BJ (cell line): ENCODE measurements around the gene CHRNB2. TPM values are rescaled to one million over a fixed set of nuclear protein-coding genes. Genes with fewer than 3 reads are reported as not detected.

ENCODE experiments used
- CTCF ChIA-PET: fragments of 350-600 bp; formaldehyde crosslinking; extraction: SDS; loops from one replicate; lab custom pipeline; 2021; ENCODE audit warnings: antibody characterized with exemption, inconsistent platforms; lab: Yijun Ruan, JAX
- POLR2A ChIA-PET: fragments of 300-600 bp; sonication (Branson Sonifier 250); formaldehyde crosslinking; extraction: SDS; loops from one replicate; lab custom pipeline; 2021; ENCODE audit warnings: antibody characterized with exemption; lab: Charles Lee
- DNase-seq: peaks from one replicate; pipeline ENCODE4 v3.0.0-alpha.2; 2011; ENCODE audit warnings: low read depth
- H3K27me3 ChIP-seq: 2 replicates; pipeline ENCODE4 v1.6.0; 2011; ENCODE audit warnings: low read length; ENCODE audit not compliant: control insufficient read depth, insufficient read depth
- H3K36me3 ChIP-seq: 2 replicates; pipeline ENCODE4 v1.5.1; 2011; ENCODE audit warnings: low read length; ENCODE audit not compliant: control insufficient read depth, insufficient read depth
- H3K4me3 ChIP-seq: 2 replicates; pipeline ENCODE4 v1.5.1; 2011; ENCODE audit warnings: low read depth, mild to moderate bottlenecking, control low read depth, low read length
- polyA plus RNA-seq: library from polyadenylated mRNA; depleted of rRNA; stranded (reverse); fragments of >200 nt; gene quantifications from 2 replicates; pipeline ENCODE4 v1.2.3, GENCODE V29; 2011
- TF ChIP-seq, protein P1 (sequence below): IDR thresholded peaks from 2 replicates; pipeline ENCODE4 v1.5.1; 2011; ENCODE audit warnings: low read depth, mild to moderate bottlenecking, control low read depth, inconsistent platforms, low read length, moderate library complexity; ENCODE audit not compliant: insufficient read depth

The CHRNB2 gene
- polyA plus RNA-seq, 1 experiment: 0.06 TPM

DNA sequence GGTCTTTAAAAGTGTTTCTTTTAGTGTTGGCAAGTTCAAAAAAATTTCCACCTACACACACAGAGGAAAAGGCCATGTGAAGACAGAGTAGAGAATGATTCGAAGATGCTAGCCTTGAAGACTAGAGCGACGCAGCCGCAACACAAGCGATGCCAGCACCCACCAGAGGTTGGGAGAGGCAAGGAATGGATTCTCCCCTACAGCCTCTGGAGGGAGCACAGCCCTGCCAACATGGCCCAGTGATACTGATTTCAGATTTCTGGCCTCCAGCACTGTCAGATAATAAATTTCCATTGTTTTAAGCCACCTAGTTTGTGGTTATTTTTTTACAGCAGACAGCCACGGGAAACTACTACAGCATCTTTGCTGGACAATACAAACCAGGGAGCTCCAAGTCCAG, 47.3 kb downstream of the CHRNB2 start:
- CTCF ChIA-PET: interaction anchor here (0.9 kb wide), 1 partner anchor 11 kb away, joined by 3 read pairs; no protein-coding TSS in a partner anchor
- H3K4me3 ChIP-seq: no peak overlapping the region
- H3K36me3 ChIP-seq: no peaks in the 10 kb centered on the region
- TF ChIP-seq, protein P1, sequence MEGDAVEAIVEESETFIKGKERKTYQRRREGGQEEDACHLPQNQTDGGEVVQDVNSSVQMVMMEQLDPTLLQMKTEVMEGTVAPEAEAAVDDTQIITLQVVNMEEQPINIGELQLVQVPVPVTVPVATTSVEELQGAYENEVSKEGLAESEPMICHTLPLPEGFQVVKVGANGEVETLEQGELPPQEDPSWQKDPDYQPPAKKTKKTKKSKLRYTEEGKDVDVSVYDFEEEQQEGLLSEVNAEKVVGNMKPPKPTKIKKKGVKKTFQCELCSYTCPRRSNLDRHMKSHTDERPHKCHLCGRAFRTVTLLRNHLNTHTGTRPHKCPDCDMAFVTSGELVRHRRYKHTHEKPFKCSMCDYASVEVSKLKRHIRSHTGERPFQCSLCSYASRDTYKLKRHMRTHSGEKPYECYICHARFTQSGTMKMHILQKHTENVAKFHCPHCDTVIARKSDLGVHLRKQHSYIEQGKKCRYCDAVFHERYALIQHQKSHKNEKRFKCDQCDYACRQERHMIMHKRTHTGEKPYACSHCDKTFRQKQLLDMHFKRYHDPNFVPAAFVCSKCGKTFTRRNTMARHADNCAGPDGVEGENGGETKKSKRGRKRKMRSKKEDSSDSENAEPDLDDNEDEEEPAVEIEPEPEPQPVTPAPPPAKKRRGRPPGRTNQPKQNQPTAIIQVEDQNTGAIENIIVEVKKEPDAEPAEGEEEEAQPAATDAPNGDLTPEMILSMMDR: no peak
- no peaks in the 10 kb centered on the region for H3K27me3 ChIP-seq
- POLR2A ChIA-PET: interaction anchor here (0.6 kb wide), 1 partner anchor 347 kb away, joined by 4 read pairs; the partner anchor contains the start of gene PYGO2
- DNase-seq: no peak

GRCh38 chr1:154615411-154615810, 47.8 kb downstream of the CHRNB2 start:
- POLR2A ChIA-PET: interaction anchor here (0.6 kb wide), 1 partner anchor 346 kb away, joined by 4 read pairs; the partner anchor contains the start of gene PYGO2
- Histone ChIP-seq H3K36me3 (no peaks in the 10 kb centered on the region), H3K4me3 (no peak overlapping the region), H3K27me3 (no peaks in the 10 kb centered on the region)
- CTCF ChIA-PET: interaction anchor here (0.9 kb wide), 1 partner anchor 11 kb away, joined by 3 read pairs; no protein-coding TSS in a partner anchor
- DNase-seq: no peak
- TF ChIP-seq, protein P1: no peak

- no peak overlapping the region for H3K4me3 ChIP-seq
- ChIA-PET CTCF (no interaction called here), POLR2A (no interaction called here)
- H3K36me3 ChIP-seq: no peaks in the 10 kb centered on the region
- DNase-seq: no peak
- no peaks in the 10 kb centered on the region for H3K27me3 ChIP-seq
- TF ChIP-seq, protein P1: no peak
These were observed 49.2 kb downstream of the CHRNB2 start for GRCh38 chr1:154616659-154617345.

DNA sequence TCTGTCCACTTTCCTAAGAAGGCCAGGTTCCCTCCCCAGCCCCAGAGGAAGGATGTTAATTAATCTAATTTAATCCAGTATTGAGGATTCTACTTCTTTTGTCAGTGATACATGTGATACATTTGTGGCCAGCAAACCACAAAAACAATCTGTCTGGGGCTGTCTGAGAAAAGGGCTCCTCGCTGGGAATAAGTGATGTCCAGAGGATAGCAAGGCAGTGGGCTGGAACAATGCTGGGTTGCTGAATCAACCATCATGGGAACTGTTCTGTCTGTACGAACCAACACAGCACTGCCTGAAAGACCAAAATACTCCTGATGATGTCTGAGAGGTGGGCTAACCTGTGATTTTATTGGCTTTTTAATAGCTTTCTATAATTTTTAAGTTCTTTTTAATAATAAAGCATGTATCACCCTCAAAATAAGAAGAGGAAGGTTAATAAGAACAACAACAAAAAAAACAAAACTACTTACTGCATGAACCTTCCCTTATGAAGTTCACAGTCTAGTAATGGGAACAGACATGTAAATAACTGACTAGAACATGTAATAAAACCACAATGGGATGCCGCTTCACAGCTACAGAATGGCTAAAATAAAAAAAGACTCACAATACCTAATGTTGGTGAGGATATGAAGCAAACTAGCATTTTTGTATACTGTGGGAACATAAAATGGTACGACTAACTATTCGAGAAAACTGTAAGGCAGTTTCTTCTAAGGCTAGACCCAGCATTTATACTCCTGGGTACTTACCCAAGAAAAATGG, 51.8 kb downstream of the CHRNB2 start:
- H3K4me3 ChIP-seq: no peak overlapping the region
- ChIA-PET CTCF (interaction anchor here (0.8 kb wide), 1 partner anchor 250 kb away, joined by 4 read pairs; no protein-coding TSS in a partner anchor), POLR2A (no interaction called here)

DNA sequence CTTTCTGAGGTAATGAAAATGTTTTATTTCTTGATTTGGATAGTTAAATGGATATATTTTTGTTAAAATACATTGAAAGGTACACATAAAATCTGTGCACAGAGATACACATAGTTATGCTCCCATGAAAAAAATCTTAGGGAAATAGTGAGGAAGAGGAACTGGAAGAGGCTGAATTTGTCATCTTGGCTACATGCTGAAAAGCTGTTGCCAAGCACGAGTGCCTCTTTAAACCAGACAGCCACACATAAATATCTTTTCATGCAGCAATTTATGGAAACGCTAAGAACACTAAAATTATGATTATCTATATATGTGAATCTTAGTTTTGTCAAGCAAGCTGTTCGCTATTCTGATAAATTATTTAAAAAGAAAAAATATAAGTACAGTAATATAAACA, 53.2 kb downstream of the CHRNB2 start:
- POLR2A ChIA-PET: no interaction called here
- CTCF ChIA-PET: no interaction called here
- no peaks in the 10 kb centered on the region for H3K36me3 ChIP-seq
- H3K27me3 ChIP-seq: no peaks in the 10 kb centered on the region
- no peak for DNase-seq
- TF ChIP-seq, protein P1: no peak
- no peak overlapping the region for H3K4me3 ChIP-seq

More for the DNA sequence above, 51.8 kb downstream of the CHRNB2 start:
- no peak for DNase-seq
- Histone ChIP-seq H3K27me3 (no peaks in the 10 kb centered on the region), H3K36me3 (no peaks in the 10 kb centered on the region)
- TF ChIP-seq, protein P1: no peak
